Trophoblast cell (in vitro differentiated cells and primary cell): ENCODE measurements around the gene COL19A1.
"Not testable (repeated sequence)": the region's sequence is repeated elsewhere in the genome, so short reads cannot be mapped to it uniquely, and the experiment has no call there.

Source experiments
- DNase-seq, 2 donors: peaks; one replicate each; pipeline ENCODE4 v3.0.0-alpha.2; 2016
- H2AFZ ChIP-seq: 2 replicates; pipeline ENCODE4 v1.6.1; 2013; ENCODE audit warnings: low read length, moderate library complexity, mild to moderate bottlenecking; ENCODE audit not compliant: insufficient read depth, poor library complexity
- H2AK5ac ChIP-seq: 2 replicates; pipeline ENCODE4 v1.6.1; 2013; ENCODE audit warnings: mild to moderate bottlenecking, low read length
- H2BK120ac ChIP-seq: 2 replicates; pipeline ENCODE4 v1.6.1; 2013; ENCODE audit warnings: low read length, mild to moderate bottlenecking, moderate library complexity; ENCODE audit not compliant: insufficient read depth, poor library complexity
- H2BK12ac ChIP-seq: 2 replicates; pipeline ENCODE4 v1.6.1; 2013; ENCODE audit warnings: mild to moderate bottlenecking, low read length, moderate library complexity
- H2BK5ac ChIP-seq: 2 replicates; pipeline ENCODE4 v1.6.1; 2013; ENCODE audit warnings: low read length, low read depth, moderate library complexity, mild to moderate bottlenecking; ENCODE audit not compliant: poor library complexity
- H3K14ac ChIP-seq: 2 replicates; pipeline ENCODE4 v1.6.1; 2013; ENCODE audit warnings: mild to moderate bottlenecking, low read length
- H3K18ac ChIP-seq: 2 replicates; pipeline ENCODE4 v1.6.1; 2013; ENCODE audit warnings: mild to moderate bottlenecking, low read length
- H3K23ac ChIP-seq: 2 replicates; pipeline ENCODE4 v1.6.1; 2013; ENCODE audit warnings: low read length
- H3K27ac ChIP-seq: 2 replicates; pipeline ENCODE4 v1.5.1; 2013; ENCODE audit warnings: low read depth, mild to moderate bottlenecking, inconsistent platforms, low read length, moderate library complexity
- H3K27me3 ChIP-seq: 2 replicates; pipeline ENCODE4 v1.6.1; 2013; ENCODE audit warnings: inconsistent platforms, mild to moderate bottlenecking, low read length, moderate library complexity; ENCODE audit not compliant: insufficient read depth
- H3K36me3 ChIP-seq, 2 experiments: 1 replicate in 1 of 2; 2 replicates in 1 of 2; pipeline ENCODE4 v1.6.1; 2013; ENCODE audit warnings: low read length in 2 of 2, mild to moderate bottlenecking in 2 of 2, moderate library complexity in 1 of 2; ENCODE audit not compliant: insufficient read depth in 2 of 2, control insufficient read depth in 1 of 2
- H3K4ac ChIP-seq: 2 replicates; pipeline ENCODE4 v1.6.1; 2013; ENCODE audit warnings: low read depth, mild to moderate bottlenecking, low read length, moderate library complexity
- H3K4me1 ChIP-seq, 2 experiments: 1 replicate in 1 of 2; 2 replicates in 1 of 2; pipeline ENCODE4 v1.6.1; 2013; ENCODE audit warnings: low read length in 2 of 2, mild to moderate bottlenecking in 2 of 2, moderate library complexity in 1 of 2; ENCODE audit not compliant: insufficient read depth in 2 of 2, control insufficient read depth in 1 of 2
- H3K4me2 ChIP-seq: 2 replicates; pipeline ENCODE4 v1.6.1; 2013; ENCODE audit warnings: inconsistent platforms, mild to moderate bottlenecking, low read length, moderate library complexity
- H3K4me3 ChIP-seq: 2 replicates; pipeline ENCODE4 v1.5.1; 2013; ENCODE audit warnings: mild to moderate bottlenecking, low read depth, low read length, inconsistent platforms
- H3K79me1 ChIP-seq: one replicate; pipeline ENCODE4 v1.6.1; 2013; ENCODE audit warnings: low read length
- H3K79me2 ChIP-seq: 2 replicates; pipeline ENCODE4 v1.6.1; 2013; ENCODE audit warnings: low read length, mild to moderate bottlenecking; ENCODE audit not compliant: control insufficient read depth, insufficient read depth, poor library complexity
- H3K9ac ChIP-seq: 2 replicates; pipeline ENCODE4 v1.6.1; 2013; ENCODE audit warnings: mild to moderate bottlenecking, low read length
- H3K9me3 ChIP-seq: 2 replicates; pipeline ENCODE4 v1.6.1; 2013; ENCODE audit warnings: low read depth, mild to moderate bottlenecking, control low read depth, inconsistent platforms, low read length; ENCODE audit not compliant: insufficient read depth
- H4K12ac ChIP-seq: 2 replicates; pipeline ENCODE4 v1.6.1; 2013; ENCODE audit warnings: low read depth, mild to moderate bottlenecking, low read length, moderate library complexity
- H4K8ac ChIP-seq: 2 replicates; pipeline ENCODE4 v1.6.1; 2013; ENCODE audit warnings: low read depth, mild to moderate bottlenecking, low read length, moderate library complexity
- H4K91ac ChIP-seq: one replicate; pipeline ENCODE4 v1.6.1; 2013; ENCODE audit warnings: low read depth, mild to moderate bottlenecking, low read length, moderate library complexity
- WGBS: extraction: QIAGEN DNeasy Blood & Tissue Kit; methylation state at CpG from one replicate; pipeline ENCODE4 v1.1.7; 2013; ENCODE audit warnings: missing lambda C conversion rate; ENCODE audit not compliant: insufficient read length, insufficient coverage; ENCODE audit errors: extremely low coverage; 5-methylcytosine and 5-hydroxymethylcytosine counted together

Gene COL19A1

DNA sequence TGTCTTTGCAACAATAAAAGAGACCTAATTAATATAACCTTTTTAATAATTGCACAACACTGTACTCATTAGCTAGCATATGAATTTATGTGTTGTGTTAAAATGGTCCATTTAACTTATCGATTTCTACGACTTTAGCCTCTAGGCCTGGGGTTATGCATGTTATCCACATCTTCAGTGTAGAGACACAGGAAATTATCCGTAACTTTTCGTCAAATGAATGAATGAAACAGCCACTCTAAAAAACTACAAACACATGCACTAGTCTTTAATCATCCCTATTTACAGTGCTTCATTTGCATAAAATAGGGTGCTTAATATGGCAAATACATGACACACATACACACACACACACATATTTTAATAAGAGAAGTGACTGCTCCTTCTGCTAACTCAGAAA, 47.2 kb upstream of the COL19A1 start:
- WGBS = no CpG with 5 or more reads among the region's 4 CpGs
- no peak overlapping the region for H4K8ac ChIP-seq

DNA sequence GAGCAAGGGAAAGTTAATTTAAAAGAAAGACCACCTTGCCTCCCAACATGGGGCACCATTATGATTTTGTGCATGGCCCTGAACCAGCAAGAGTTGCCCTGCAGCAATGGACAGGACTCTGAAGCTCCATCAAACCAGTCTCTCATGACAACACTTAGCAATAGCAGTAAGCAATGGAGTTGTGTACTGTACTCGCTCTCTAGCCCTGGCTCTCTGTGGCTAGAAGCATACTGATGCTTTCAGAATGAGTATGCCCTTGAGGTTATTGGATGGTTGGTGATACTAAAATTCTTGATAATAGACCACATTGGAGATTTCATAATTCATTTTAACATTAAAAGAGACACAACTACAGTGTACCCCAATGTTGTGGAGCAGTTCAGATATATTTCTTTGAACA, 46.3 kb upstream of the COL19A1 start:
- H3K18ac ChIP-seq = no peak overlapping the region
- H4K12ac ChIP-seq = no peak overlapping the region
- H3K27me3 ChIP-seq = no peaks in the 10 kb centered on the region
- no peak overlapping the region for H3K27ac ChIP-seq
- H3K36me3 ChIP-seq = no peaks in the 10 kb centered on the region
- peaks cover 5% of the 10 kb centered on the region for H3K79me1 ChIP-seq
- peaks cover 1% of the 10 kb centered on the region for H3K9me3 ChIP-seq
- H3K4me1 ChIP-seq = peaks cover 0 to 6% of the 10 kb centered on the region in 2 experiments
- H2BK5ac ChIP-seq = no peak overlapping the region
- H3K14ac ChIP-seq = no peak overlapping the region
- H2AFZ ChIP-seq = no peak overlapping the region
- H2AK5ac ChIP-seq = no peak overlapping the region
- WGBS = no CpG with 5 or more reads among the region's 1 CpG
- no peak overlapping the region for H3K4me2 ChIP-seq
- H2BK120ac ChIP-seq = no peak overlapping the region
- DNase-seq = no peak
- H4K91ac ChIP-seq = no peak overlapping the region
- H3K4me3 ChIP-seq = no peak overlapping the region
- no peak overlapping the region for H4K8ac ChIP-seq
- no peak overlapping the region for H3K23ac ChIP-seq
- H3K4ac ChIP-seq = no peak overlapping the region
- peak overlapping the region; percentile 27 for H2BK12ac ChIP-seq
- H3K79me2 ChIP-seq = no peaks in the 10 kb centered on the region
- H3K9ac ChIP-seq = no peak overlapping the region

More for the DNA sequence above, 47.2 kb upstream of the COL19A1 start:
- Histone ChIP-seq H3K27ac (no peak overlapping the region), H2AFZ (no peak overlapping the region), H4K91ac (no peak overlapping the region), H3K14ac (no peak overlapping the region), H3K9me3 (peaks cover 1% of the 10 kb centered on the region), H3K36me3 (no peaks in the 10 kb centered on the region), H3K27me3 (no peaks in the 10 kb centered on the region), H3K23ac (no peak overlapping the region), H3K4ac (no peak overlapping the region), H3K9ac (no peak overlapping the region), H2BK5ac (no peak overlapping the region), H2BK12ac (no peak overlapping the region), H3K18ac (no peak overlapping the region), H3K79me1 (peaks cover 5% of the 10 kb centered on the region), H2BK120ac (no peak overlapping the region), H3K4me2 (no peak overlapping the region), H3K4me1 (peaks cover 0 to 6% of the 10 kb centered on the region in 2 experiments), H4K12ac (no peak overlapping the region), H3K4me3 (no peak overlapping the region), H3K79me2 (no peaks in the 10 kb centered on the region), H2AK5ac (no peak overlapping the region)
- DNase-seq = no peak

DNA sequence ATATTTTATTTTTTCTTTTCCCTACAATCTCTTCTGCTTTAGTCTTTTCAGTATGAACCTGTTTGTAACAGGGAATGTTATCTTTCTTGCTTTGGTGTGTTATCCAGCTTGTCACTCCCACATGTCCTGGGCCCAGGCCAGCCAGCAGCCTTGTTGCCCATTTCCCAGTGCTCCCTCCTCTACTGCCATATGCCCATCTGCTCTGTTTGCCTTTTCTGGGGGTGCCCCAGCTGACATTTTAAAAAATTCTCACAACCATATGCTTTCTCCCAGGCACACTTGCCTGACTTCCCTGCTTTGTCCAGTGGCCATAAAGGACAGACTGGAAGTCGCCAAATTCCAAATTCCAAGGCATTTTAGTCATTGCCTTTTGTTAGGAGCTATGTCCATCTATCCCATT, 45.9 kb upstream of the COL19A1 start:
- H3K36me3 ChIP-seq = no peaks in the 10 kb centered on the region
- no peak overlapping the region for H3K9ac ChIP-seq
- H3K9me3 ChIP-seq = peaks cover 1% of the 10 kb centered on the region
- H3K79me1 ChIP-seq = peaks cover 5% of the 10 kb centered on the region
- peaks cover 0 to 6% of the 10 kb centered on the region in 2 experiments for H3K4me1 ChIP-seq
- peak overlapping the region; percentile 2 for H4K91ac ChIP-seq
- H4K12ac ChIP-seq = no peak overlapping the region
- no peak overlapping the region for H3K27ac ChIP-seq
- H2AK5ac ChIP-seq = no peak overlapping the region
- WGBS = no CpG with 5 or more reads among the region's 1 CpG
- H3K23ac ChIP-seq = no peak overlapping the region
- no peak overlapping the region for H2BK120ac ChIP-seq
- H3K79me2 ChIP-seq = no peaks in the 10 kb centered on the region
- H2BK5ac ChIP-seq = no peak overlapping the region
- no peak overlapping the region for H2BK12ac ChIP-seq
- peak in 1 of 2 donors; percentile 9 for DNase-seq
- H3K4ac ChIP-seq = no peak overlapping the region
- no peak overlapping the region for H3K18ac ChIP-seq
- no peak overlapping the region for H3K4me2 ChIP-seq
- H4K8ac ChIP-seq = no peak overlapping the region
- no peaks in the 10 kb centered on the region for H3K27me3 ChIP-seq
- H3K4me3 ChIP-seq = no peak overlapping the region
- H3K14ac ChIP-seq = no peak overlapping the region
- H2AFZ ChIP-seq = no peak overlapping the region

DNA sequence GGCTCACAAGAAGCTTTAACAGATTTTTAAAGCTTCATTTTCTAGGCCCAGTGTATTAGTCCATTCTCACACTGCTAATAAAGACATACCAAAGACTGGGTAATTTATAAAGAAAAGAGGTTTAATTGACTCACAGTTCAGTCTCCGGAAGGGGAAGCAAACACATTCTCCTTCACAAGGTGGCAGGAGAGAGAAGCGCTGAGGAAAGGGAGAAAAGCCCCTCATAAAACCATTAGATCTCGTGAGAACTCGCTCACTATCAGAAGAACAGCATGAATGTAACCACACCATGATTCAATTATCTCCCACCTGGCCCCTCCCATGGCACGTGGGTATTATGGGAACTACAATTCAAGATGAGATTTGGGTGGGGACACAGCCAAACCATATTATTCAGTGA, 42.0 kb upstream of the COL19A1 start:
- not testable (repeated sequence) for H3K4me3 ChIP-seq, H3K4me1 ChIP-seq, H3K9ac ChIP-seq, H3K18ac ChIP-seq, DNase-seq, H3K14ac ChIP-seq, H3K27me3 ChIP-seq, H3K4me2 ChIP-seq, H3K23ac ChIP-seq, H2BK5ac ChIP-seq, H3K9me3 ChIP-seq, H3K4ac ChIP-seq, H3K79me1 ChIP-seq, H2AFZ ChIP-seq, H4K12ac ChIP-seq, H3K27ac ChIP-seq, H3K79me2 ChIP-seq, H2AK5ac ChIP-seq, H3K36me3 ChIP-seq
- Histone ChIP-seq H2BK120ac (peak overlapping the region; percentile 43), H4K91ac (peak overlapping the region; percentile 55), H2BK12ac (peak overlapping the region; percentile 64), H4K8ac (peak overlapping the region; percentile 38)
- WGBS = no CpG with 5 or more reads among the region's 5 CpGs
